SK-N-SH treated with all-trans-retinoic acid at 6 μM for 48 hours (cell line): Measurements from ENCODE around the gene MAP3K12.

Experiments
- ATAC-seq: fragments of 200-7000 bp; cut with Tn5 transposase; 3 replicates; pipeline ENCODE4 v1.9.1; 2020; ENCODE audit warnings: mild to moderate bottlenecking, moderate library complexity
- ARNTL ChIP-seq: fragments of 450-650 bp; formaldehyde crosslinking; IDR thresholded peaks from 2 replicates; pipeline ENCODE4 v1.5.0; 2020; ENCODE audit warnings: low read depth, mild to moderate bottlenecking, moderate library complexity, borderline replicate concordance
- BACH2 ChIP-seq: fragments of 250-450 bp; sonication (Bioruptor Pico); IDR thresholded peaks from 2 replicates; pipeline ENCODE4 v1.9.0; 2021; ENCODE audit warnings: mild to moderate bottlenecking, borderline replicate concordance
- CREB5 ChIP-seq: fragments of 250-450 bp; sonication (Bioruptor Pico); IDR thresholded peaks from 2 replicates; pipeline ENCODE4 v1.5.1; 2020; ENCODE audit warnings: low read depth, mild to moderate bottlenecking, moderate library complexity
- CSDC2 ChIP-seq: fragments of 250-450 bp; sonication (Bioruptor Pico); IDR thresholded peaks from 2 replicates; pipeline ENCODE4 v1.5.0; 2020; ENCODE audit warnings: mild to moderate bottlenecking, moderate library complexity
- CSRNP3 ChIP-seq: fragments of 250-450 bp; sonication (Bioruptor Pico); IDR thresholded peaks from 2 replicates; pipeline ENCODE4 v1.5.1; 2021; ENCODE audit warnings: mild to moderate bottlenecking, moderate library complexity
- ESRRG ChIP-seq: fragments of 250-450 bp; sonication (Bioruptor Pico); IDR thresholded peaks from 2 replicates; pipeline ENCODE4 v1.6.1; 2021; ENCODE audit warnings: mild to moderate bottlenecking
- GLIS3 ChIP-seq: fragments of 250-450 bp; sonication (Bioruptor Pico); IDR thresholded peaks from 2 replicates; pipeline ENCODE4 v1.5.0; 2020; ENCODE audit warnings: mild to moderate bottlenecking, moderate library complexity
- ISL1 ChIP-seq: fragments of 250-450 bp; sonication (Bioruptor Pico); IDR thresholded peaks from 2 replicates; pipeline ENCODE4 v2.1.2; 2022; ENCODE audit warnings: mild to moderate bottlenecking, moderate library complexity
- OSR1 ChIP-seq: fragments of 250-450 bp; sonication (Bioruptor Pico); IDR thresholded peaks from 2 replicates; pipeline ENCODE4 v1.8.0; 2022; ENCODE audit warnings: moderate library complexity, mild to moderate bottlenecking, inconsistent platforms
- PATZ1 ChIP-seq: fragments of 250-450 bp; sonication (Bioruptor Pico); IDR thresholded peaks from 2 replicates; pipeline ENCODE4 v1.8.0; 2020; ENCODE audit warnings: mild to moderate bottlenecking, moderate library complexity, borderline replicate concordance
- PPARA ChIP-seq: fragments of 250-450 bp; sonication (Bioruptor Pico); IDR thresholded peaks from 2 replicates; pipeline ENCODE4 v1.5.0; 2020; ENCODE audit warnings: mild to moderate bottlenecking, borderline replicate concordance
- RARB ChIP-seq: fragments of 250-450 bp; sonication (Bioruptor Pico); IDR thresholded peaks from 2 replicates; pipeline ENCODE4 v1.8.0; 2021; ENCODE audit warnings: mild to moderate bottlenecking, moderate library complexity
- SNAI2 ChIP-seq: fragments of 250-450 bp; sonication (Bioruptor Pico); IDR thresholded peaks from 2 replicates; pipeline ENCODE4 v1.5.0; 2020; ENCODE audit warnings: mild to moderate bottlenecking, moderate library complexity
- TCF4 ChIP-seq: fragments of 250-450 bp; sonication (Bioruptor Pico); IDR thresholded peaks from 2 replicates; pipeline ENCODE4 v1.8.0; 2021; ENCODE audit warnings: mild to moderate bottlenecking, moderate library complexity, borderline replicate concordance
- TOX ChIP-seq: fragments of 250-450 bp; sonication (Bioruptor Pico); IDR thresholded peaks from 2 replicates; pipeline ENCODE4 v1.8.0; 2021; ENCODE audit warnings: mild to moderate bottlenecking, moderate library complexity, borderline replicate concordance
- TSHZ2 ChIP-seq: fragments of 250-450 bp; sonication (Bioruptor Pico); IDR thresholded peaks from 2 replicates; pipeline ENCODE4 v1.5.0; 2020; ENCODE audit warnings: mild to moderate bottlenecking, moderate library complexity
- ZC3H10 ChIP-seq: fragments of 250-450 bp; sonication (Bioruptor Pico); IDR thresholded peaks from 2 replicates; pipeline ENCODE4 v1.5.1; 2021; ENCODE audit warnings: mild to moderate bottlenecking, moderate library complexity
- ZFP3 ChIP-seq: fragments of 250-450 bp; sonication (Bioruptor Pico); IDR thresholded peaks from 2 replicates; pipeline ENCODE4 v1.5.0; 2020; ENCODE audit warnings: mild to moderate bottlenecking, moderate library complexity
- ZFP30 ChIP-seq: fragments of 450-650 bp; formaldehyde crosslinking; IDR thresholded peaks from 2 replicates; pipeline ENCODE4 v1.5.0; 2022; ENCODE audit warnings: mild to moderate bottlenecking, moderate library complexity
- ZNF565 ChIP-seq: fragments of 450-650 bp; formaldehyde crosslinking; conservative IDR thresholded peaks from 2 replicates; pipeline ENCODE4 v1.5.0; 2020; ENCODE audit warnings: low read depth, mild to moderate bottlenecking, moderate library complexity
- ZNF8 ChIP-seq: fragments of 450-650 bp; formaldehyde crosslinking; IDR thresholded peaks from 2 replicates; pipeline ENCODE4 v1.5.0; 2020; ENCODE audit warnings: mild to moderate bottlenecking, moderate library complexity

MAP3K12 gene

GRCh38 chr12:53472056-53472582 is 27.1 kb downstream of the MAP3K12 start (continued):
- TF ChIP-seq CREB5 (CRISPR knock-in tag) (no peak), GLIS3 (no peak), ZC3H10 (CRISPR knock-in tag) (no peak), TCF4 (CRISPR knock-in tag) (no peak), ISL1 (CRISPR knock-in tag) (no peak), TOX (CRISPR knock-in tag) (no peak), ZNF8 (CRISPR knock-in tag) (no peak)

- ATAC-seq, result no peak
- TF ChIP-seq ARNTL (CRISPR knock-in tag) (no peak), ZNF565 (CRISPR knock-in tag) (no peak), CSRNP3 (CRISPR knock-in tag) (no peak), PPARA (CRISPR knock-in tag) (no peak), OSR1 (no peak), TSHZ2 (CRISPR knock-in tag) (no peak), TCF4 (CRISPR knock-in tag) (no peak), ISL1 (CRISPR knock-in tag) (no peak), ZNF8 (CRISPR knock-in tag) (no peak), ESRRG (CRISPR knock-in tag) (no peak), CSDC2 (no peak), SNAI2 (no peak), PATZ1 (CRISPR knock-in tag) (no peak), ZFP30 (CRISPR knock-in tag) (no peak), GLIS3 (no peak), BACH2 (CRISPR knock-in tag) (no peak)
Measured at GRCh38 chr12:53468282-53468681, 31.0 kb downstream of the MAP3K12 start.

- ATAC-seq, result no peak
- TF ChIP-seq TOX (CRISPR knock-in tag) (no peak), RARB (CRISPR knock-in tag) (no peak), TCF4 (CRISPR knock-in tag) (no peak), ZFP3 (CRISPR knock-in tag) (no peak), BACH2 (CRISPR knock-in tag) (no peak), TSHZ2 (CRISPR knock-in tag) (no peak), ZFP30 (CRISPR knock-in tag) (no peak), ZNF8 (CRISPR knock-in tag) (no peak), SNAI2 (no peak), OSR1 (no peak)
Measured at GRCh38 chr12:53467880-53468279, 31.4 kb downstream of the MAP3K12 start.
